NCI-H2196 treated with DMSO at 0.1 percent for 48 hours (cell line): ENCODE data around the gene CACNA2D4.

Experiments
- DNase-seq: peaks from one replicate; lab custom pipeline; 2025; ENCODE audit not compliant: unreplicated experiment; lab: John Stamatoyannopoulos, UW

Gene CACNA2D4

GRCh38 chr12:1845427-1845826 is 73.0 kb downstream of the CACNA2D4 start:
- DNase-seq, result no peak

- no peak for DNase-seq
Measured at GRCh38 chr12:1844661-1845409, 73.6 kb downstream of the CACNA2D4 start.

GRCh38 chr12:1844223-1844622 is 74.2 kb downstream of the CACNA2D4 start:
- no peak for DNase-seq

- DNase-seq, result no peak
Measured at GRCh38 chr12:1843641-1844005, 74.8 kb downstream of the CACNA2D4 start.

- DNase-seq, result no peak
Measured at GRCh38 chr12:1842905-1843640, 75.4 kb downstream of the CACNA2D4 start.

GRCh38 chr12:1842183-1842904 is 76.1 kb downstream of the CACNA2D4 start:
- DNase-seq, result no peak

- DNase-seq, result no peak
Measured at GRCh38 chr12:1841586-1842182, 76.8 kb downstream of the CACNA2D4 start.

- no peak for DNase-seq
Measured at GRCh38 chr12:1840981-1841425, 77.4 kb downstream of the CACNA2D4 start.

GRCh38 chr12:1839956-1840951 is 78.2 kb downstream of the CACNA2D4 start:
- DNase-seq, result no peak

- no peak for DNase-seq
Measured at GRCh38 chr12:1839464-1839863, 79.0 kb downstream of the CACNA2D4 start.

GRCh38 chr12:1838994-1839365 is 79.5 kb downstream of the CACNA2D4 start:
- DNase-seq, result no peak

GRCh38 chr12:1838205-1838993 is 80.1 kb downstream of the CACNA2D4 start:
- no peak for DNase-seq

GRCh38 chr12:1837541-1838204 is 80.8 kb downstream of the CACNA2D4 start:
- DNase-seq, result no peak

- DNase-seq, result no peak
Measured at GRCh38 chr12:1836854-1837421, 81.5 kb downstream of the CACNA2D4 start.

GRCh38 chr12:1836241-1836803 is 82.1 kb downstream of the CACNA2D4 start:
- no peak for DNase-seq

GRCh38 chr12:1835211-1836131 is 83.0 kb downstream of the CACNA2D4 start:
- DNase-seq, result no peak
